ENCODE measurements around the gene UBC. TPM values are rescaled to one million over a fixed set of nuclear protein-coding genes. Genes with fewer than 3 reads are reported as not detected.

The UBC gene
- total RNA-seq, 1 donor from 2014 or later = 2,139 TPM

- H3K4me3 ChIP-seq (ENCODE audit: low read depth, low read length) = peak overlapping the region; percentile 19
- H3K36me3 ChIP-seq (ENCODE audit: control insufficient read depth, insufficient read depth, low read length) = peaks cover 11% of the 10 kb centered on the region
- H3K27me3 ChIP-seq (ENCODE audit: control insufficient read depth, insufficient read depth, low read length) = no peaks in the 10 kb centered on the region
- TF ChIP-seq CTCF (IDR thresholded peaks at IDR 0.05; ENCODE audit: insufficient read depth, low read length, severe bottlenecking) = no peak
- no peak for FAIRE-seq
- peak; percentile 95 for DNase-seq (ENCODE audit: low read depth)
Observed at GRCh38 chr12:124917841-124918621, 3.6 kb upstream of the UBC start.

- Histone ChIP-seq H3K27me3 (ENCODE audit: control insufficient read depth, insufficient read depth, low read length) (no peaks in the 10 kb centered on the region), H3K36me3 (ENCODE audit: control insufficient read depth, insufficient read depth, low read length) (peaks cover 14% of the 10 kb centered on the region), H3K4me3 (ENCODE audit: low read depth, low read length) (peak overlapping the region; percentile 25)
- FAIRE-seq (no peak), DNase-seq (ENCODE audit: low read depth) (peak; percentile 99)
- no peak for TF ChIP-seq CTCF (IDR thresholded peaks at IDR 0.05; ENCODE audit: insufficient read depth, low read length, severe bottlenecking)
Observed at GRCh38 chr12:124917135-124917840, 2.8 kb upstream of the UBC start.

- H3K27me3 ChIP-seq (ENCODE audit: control insufficient read depth, insufficient read depth, low read length) = no peaks in the 10 kb centered on the region
- FAIRE-seq = no peak
- DNase-seq (ENCODE audit: low read depth) = peak; percentile 95
- TF ChIP-seq CTCF (IDR thresholded peaks at IDR 0.05; ENCODE audit: insufficient read depth, low read length, severe bottlenecking) = no peak
- H3K36me3 ChIP-seq (ENCODE audit: control insufficient read depth, insufficient read depth, low read length) = peaks cover 15% of the 10 kb centered on the region
- H3K4me3 ChIP-seq (ENCODE audit: low read depth, low read length) = peak overlapping the region; percentile 94
Observed at GRCh38 chr12:124916374-124917134, 2.1 kb upstream of the UBC start.

- TF ChIP-seq CTCF (IDR thresholded peaks at IDR 0.05; ENCODE audit: insufficient read depth, low read length, severe bottlenecking) = no peak
- no peaks in the 10 kb centered on the region for H3K27me3 ChIP-seq (ENCODE audit: control insufficient read depth, insufficient read depth, low read length)
- H3K36me3 ChIP-seq (ENCODE audit: control insufficient read depth, insufficient read depth, low read length) = peaks cover 16% of the 10 kb centered on the region
- FAIRE-seq (no peak), DNase-seq (ENCODE audit: low read depth) (peak; percentile 45)
- peak overlapping the region; percentile 94 for H3K4me3 ChIP-seq (ENCODE audit: low read depth, low read length)
Observed at GRCh38 chr12:124915239-124916236, 1.1 kb upstream of the UBC start.
